NCI-H446 treated with DMSO at 0.1 percent for 48 hours (cell line): Measurements from ENCODE around the gene BLOC1S1.

Experiments
- DNase-seq: peaks from one replicate; lab custom pipeline; 2025; lab: John Stamatoyannopoulos, UW

BLOC1S1 gene

GRCh38 chr12:55711786-55712553 is 3.9 kb upstream of the BLOC1S1 start:
- peak; percentile 27 for DNase-seq

DNA sequence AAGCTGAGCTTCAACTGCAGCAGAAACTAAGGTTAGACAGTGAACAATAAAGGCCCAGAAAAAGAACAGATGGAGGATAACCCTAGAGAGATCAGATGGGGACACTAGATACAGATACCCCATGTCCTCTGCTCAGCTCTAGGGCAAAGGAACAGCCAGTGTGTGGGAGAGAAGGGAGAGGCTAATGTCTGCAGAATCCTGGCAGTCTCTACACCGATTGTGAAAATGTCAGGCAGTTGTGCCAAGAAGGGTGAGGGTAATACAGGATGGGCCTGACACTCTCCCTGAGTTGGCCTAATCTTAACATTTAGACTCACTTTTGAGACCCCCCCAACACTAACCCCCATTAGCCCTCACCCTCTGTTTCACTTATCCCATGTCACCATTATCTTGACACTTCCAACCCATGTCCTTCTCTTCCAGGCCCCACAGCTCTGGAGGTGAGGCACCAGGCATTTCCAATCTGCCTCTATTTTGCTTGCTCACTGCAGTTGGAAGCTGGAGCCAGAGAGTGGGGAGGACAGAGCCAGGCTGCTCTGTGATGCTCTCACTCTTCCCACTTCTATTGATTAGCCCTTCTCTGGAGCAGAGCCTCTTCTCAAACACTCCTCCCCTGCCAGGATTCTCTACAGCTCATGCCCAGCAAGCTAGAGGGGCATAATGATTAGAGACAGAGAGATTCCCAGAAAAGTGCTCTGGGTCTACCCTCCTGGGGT is 3.0 kb upstream of the BLOC1S1 start:
- DNase-seq = no peak

DNA sequence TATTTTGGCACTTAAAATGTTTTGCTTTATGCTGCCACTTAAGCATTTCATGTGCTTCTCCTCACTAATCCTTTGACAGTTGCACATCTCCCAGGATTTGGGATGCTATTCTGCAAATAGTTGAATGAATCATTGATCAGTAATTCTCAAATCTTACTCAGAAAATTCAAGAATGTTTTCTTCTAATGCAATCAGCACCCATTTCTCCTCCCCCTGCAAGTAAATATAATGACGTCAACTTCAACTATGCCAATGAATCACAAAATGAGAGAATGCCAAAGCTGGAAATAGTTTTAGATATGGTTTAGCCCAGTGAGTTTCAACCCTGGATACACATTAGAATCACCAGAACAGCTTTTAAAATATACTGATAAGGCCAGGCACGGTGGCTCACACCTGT is 2.1 kb upstream of the BLOC1S1 start:
- DNase-seq = no peak

GRCh38 chr12:55715169-55715764 is 579 bp upstream of the BLOC1S1 start:
- no peak for DNase-seq

GRCh38 chr12:55716582-55716957 is 724 bp downstream of the BLOC1S1 start:
- no peak for DNase-seq

- peak; percentile 97 for DNase-seq
Measured at GRCh38 chr12:55717011-55718007, 1.5 kb downstream of the BLOC1S1 start.

DNA sequence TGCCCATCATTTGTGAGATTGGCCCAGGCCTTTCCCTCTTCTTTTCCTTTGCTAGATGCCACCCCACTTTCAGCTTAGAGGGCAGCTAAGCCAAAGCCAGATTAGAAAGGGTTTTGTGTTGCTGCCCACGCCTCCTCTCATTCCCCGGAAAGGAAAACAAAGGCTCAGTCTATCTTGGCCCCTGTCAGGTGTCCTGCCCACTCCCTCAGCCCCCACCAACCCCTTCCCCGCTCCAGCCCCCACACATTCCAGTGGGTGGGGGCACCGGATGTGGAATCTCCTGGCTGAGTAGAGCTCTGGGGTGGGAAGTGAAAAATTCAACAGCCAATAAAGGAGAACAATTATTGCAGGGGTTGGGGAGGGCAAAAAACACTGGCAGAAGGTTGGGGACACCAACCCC is 2.2 kb downstream of the BLOC1S1 start:
- no peak for DNase-seq

- no peak for DNase-seq
Measured at GRCh38 chr12:55718624-55719275, 2.9 kb downstream of the BLOC1S1 start.

GRCh38 chr12:55719371-55719770 is 3.5 kb downstream of the BLOC1S1 start:
- no peak for DNase-seq

DNA sequence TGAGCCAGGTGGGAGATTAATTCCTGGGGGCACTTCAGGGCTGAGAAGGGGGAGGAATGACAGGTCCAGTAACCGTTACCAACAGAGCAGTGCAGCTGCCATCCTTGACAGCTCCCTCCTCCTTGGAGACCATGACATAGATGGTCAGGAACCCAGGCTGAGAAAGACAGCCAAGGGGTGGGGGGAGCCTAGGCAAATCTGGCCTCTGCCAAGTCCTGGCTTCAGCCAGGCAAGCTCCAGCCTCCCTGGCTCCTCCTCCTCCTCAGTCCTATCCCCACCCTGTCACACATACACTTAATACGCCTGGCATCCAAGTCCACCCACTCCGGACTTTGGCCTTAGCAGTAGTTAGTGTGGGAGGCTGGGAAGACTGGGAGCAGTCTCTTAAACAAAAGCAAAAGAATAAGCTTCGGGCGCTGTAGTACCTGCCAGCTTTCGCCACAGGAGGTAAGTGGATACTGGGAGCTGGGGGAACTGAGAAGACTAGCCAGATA is 4.3 kb downstream of the BLOC1S1 start, which contains the start of gene RDH5:
TSS of gene RDH5 (plus strand) at position 323 of the 494 bp plus-strand sequence. CDS start 792 bp downstream, outside the sequence.
- peak; percentile 86 for DNase-seq

GRCh38 chr12:55720894-55721444 is 5.1 kb downstream of the BLOC1S1 start:
- peak; percentile 94 for DNase-seq

GRCh38 chr12:55721601-55722213 is 5.9 kb downstream of the BLOC1S1 start:
- DNase-seq = no peak

GRCh38 chr12:55722948-55723347 is 7.1 kb downstream of the BLOC1S1 start:
- DNase-seq = no peak

DNA sequence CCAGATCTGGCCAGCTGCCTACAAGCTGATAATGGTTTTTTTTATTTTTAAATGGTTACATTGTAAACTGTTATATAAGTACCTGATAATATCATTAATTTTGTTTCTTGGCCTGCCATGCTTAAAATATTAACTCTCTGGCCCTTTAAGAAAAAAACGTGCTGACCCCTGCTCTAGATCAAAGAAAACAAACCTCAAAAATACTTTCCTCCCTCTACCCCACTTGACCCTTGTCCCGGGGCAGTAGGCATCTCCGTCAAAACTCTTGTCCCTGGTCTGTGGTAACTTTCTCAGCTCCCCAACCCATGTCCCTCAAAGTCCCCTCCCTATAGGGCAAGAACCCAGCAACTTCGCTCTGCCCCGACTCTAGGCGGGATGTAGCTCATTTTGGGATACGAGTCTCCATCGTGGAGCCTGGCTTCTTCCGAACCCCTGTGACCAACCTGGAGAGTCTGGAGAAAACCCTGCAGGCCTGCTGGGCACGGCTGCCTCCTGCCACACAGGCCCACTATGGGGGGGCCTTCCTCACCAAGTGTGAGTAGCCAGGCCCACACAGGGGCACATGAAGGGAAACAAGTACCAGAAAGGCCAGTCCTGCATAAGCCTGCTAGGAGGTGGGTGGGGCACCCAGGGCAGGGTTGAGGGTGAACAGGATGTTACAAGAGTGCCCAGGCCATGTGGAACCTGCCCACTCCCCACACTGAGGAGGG is 7.8 kb downstream of the BLOC1S1 start:
- DNase-seq = no peak

GRCh38 chr12:55724226-55724939 is 8.5 kb downstream of the BLOC1S1 start:
- peak; percentile 16 for DNase-seq

GRCh38 chr12:55724940-55725309 is 9.1 kb downstream of the BLOC1S1 start:
- no peak for DNase-seq

DNA sequence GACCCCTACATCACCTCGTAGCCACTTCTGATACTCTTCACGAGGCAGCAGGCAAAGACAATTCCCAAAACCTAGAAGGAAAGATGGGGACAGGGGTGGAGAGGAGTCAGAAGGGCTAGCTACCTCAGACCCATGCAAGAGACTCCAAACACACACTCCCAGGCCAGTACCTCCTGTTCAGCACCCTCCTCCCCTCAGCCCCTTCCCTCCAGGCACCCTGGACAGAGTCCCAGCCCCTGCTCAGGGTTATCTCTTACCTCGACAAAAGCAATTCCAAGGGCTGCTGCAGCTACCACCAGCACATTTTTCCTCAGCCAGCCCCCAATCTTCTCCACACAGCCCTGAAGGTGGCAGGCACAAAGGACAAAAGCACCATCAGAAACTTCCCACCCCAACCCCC is 9.7 kb downstream of the BLOC1S1 start:
- no peak for DNase-seq

GRCh38 chr12:55726971-55727370 is 11.1 kb downstream of the BLOC1S1 start:
- DNase-seq = no peak

DNA sequence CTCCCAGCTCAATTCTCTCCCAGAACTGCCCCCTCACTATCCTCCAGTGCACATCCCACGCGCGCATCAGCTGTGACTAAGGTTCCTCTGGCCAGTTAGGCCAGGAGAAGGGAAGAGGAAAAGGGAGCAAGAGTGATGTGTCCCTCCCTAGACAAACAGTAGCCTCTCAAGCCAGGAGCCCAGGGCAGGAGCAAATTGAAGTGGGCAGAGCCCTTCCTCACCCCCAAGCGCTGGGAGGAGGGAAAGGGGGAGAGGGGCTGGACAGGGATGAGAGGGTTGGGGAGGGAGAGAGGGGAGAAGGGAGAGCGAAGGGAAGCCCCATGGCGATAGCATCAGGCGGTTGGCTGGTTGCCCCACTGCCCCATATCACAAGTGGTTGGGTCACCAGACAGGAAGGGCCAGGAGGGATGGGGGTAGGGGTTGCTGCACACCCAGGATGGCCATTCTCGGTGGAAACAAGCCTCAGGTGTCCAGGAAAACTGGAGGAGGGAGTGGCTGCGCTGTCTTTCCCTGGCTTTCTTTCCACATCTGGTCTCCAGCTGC is 11.9 kb downstream of the BLOC1S1 start:
- DNase-seq = no peak
